ENCODE measurements around the gene FRMD4B. TPM values are rescaled to one million over a fixed set of nuclear protein-coding genes. Genes with fewer than 3 reads are reported as not detected.

FRMD4B gene
- total and polyA plus RNA-seq, 2 experiments from 2014 or later = not detected

DNA sequence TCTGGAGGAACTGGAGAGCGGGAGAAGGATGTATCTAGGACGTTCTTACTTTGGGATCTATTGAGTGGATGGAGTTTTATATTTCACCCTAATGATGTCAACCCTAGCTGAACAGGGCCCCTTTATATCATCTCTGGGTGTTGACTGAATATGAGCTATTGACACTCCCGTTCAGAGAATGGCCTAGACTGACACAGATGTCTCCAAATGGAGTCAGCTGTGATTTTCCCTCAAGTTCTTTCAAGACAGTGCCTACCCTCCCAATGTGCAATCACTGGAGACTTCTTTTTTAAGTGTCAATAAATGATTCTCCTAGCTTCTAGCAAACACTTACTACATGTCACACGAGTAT, 63.8 kb downstream of the FRMD4B start:
- Histone ChIP-seq H3K4me1 (ENCODE audit: insufficient read depth) (no peaks in the 10 kb centered on the region), H3K27me3 (replicated peaks; ENCODE audit: insufficient read depth) (no peaks in the 10 kb centered on the region), H3K9me3 (ENCODE audit: low read depth) (no peaks in the 10 kb centered on the region), H3K4me2 (ENCODE audit: unreplicated experiment) (no peak overlapping the region), H3K9me2 (ENCODE audit: insufficient read depth) (no peaks in the 10 kb centered on the region), H3K36me3 (ENCODE audit: low read depth) (no peaks in the 10 kb centered on the region), H2AFZ (no peak overlapping the region), H3K27ac (no peak overlapping the region), H3K4me3 (no peak overlapping the region), H3F3A (ENCODE audit: insufficient read depth) (no peaks in the 10 kb centered on the region), H4K20me1 (ENCODE audit: insufficient read depth) (no peaks in the 10 kb centered on the region), H3K79me2 (ENCODE audit: insufficient read depth) (no peaks in the 10 kb centered on the region), H3K9ac (no peak overlapping the region)
- 53 to 60% methylated on average over 4 of the region's 4 CpGs for WGBS, 2 experiments (ENCODE audit: low coverage in 1 of 2, low lambda C conversion rate in 2 of 2, missing lambda C conversion rate in 2 of 2)
- TF ChIP-seq EZH2 (IDR thresholded peaks at IDR 0.05; ENCODE audit: insufficient read depth, poor library complexity, severe bottlenecking) (no peak), EZH2phosphoT487 (IDR thresholded peaks at IDR 0.05; ENCODE audit: insufficient read depth, low read depth) (no peak)
- in situ Hi-C loops (cut with MboI) = loop anchor here (25.0 kb wide), 1 partner anchor 340 kb away; no protein-coding TSS in a partner anchor
- no peak for DNase-seq

GRCh38 chr3:69321301-69322157, 64.4 kb downstream of the FRMD4B start:
- no peaks in the 10 kb centered on the region for H3K9me2 ChIP-seq (ENCODE audit: insufficient read depth)
- H3K9me3 ChIP-seq (ENCODE audit: low read depth) = no peaks in the 10 kb centered on the region
- no peak overlapping the region for H3K9ac ChIP-seq
- no peak for DNase-seq
- no peak overlapping the region for H3K27ac ChIP-seq
- no peaks in the 10 kb centered on the region for H3F3A ChIP-seq (ENCODE audit: insufficient read depth)
- TF ChIP-seq EZH2phosphoT487 (IDR thresholded peaks at IDR 0.05; ENCODE audit: insufficient read depth, low read depth) = no peak
- no peak for TF ChIP-seq EZH2 (IDR thresholded peaks at IDR 0.05; ENCODE audit: insufficient read depth, poor library complexity, severe bottlenecking)
- no peaks in the 10 kb centered on the region for H4K20me1 ChIP-seq (ENCODE audit: insufficient read depth)
- 89 to 91% methylated on average over 9 of the region's 9 CpGs for WGBS, 2 experiments (ENCODE audit: low coverage in 1 of 2, low lambda C conversion rate in 2 of 2, missing lambda C conversion rate in 2 of 2)
- in situ Hi-C loops (cut with MboI) = loop anchor here (25.0 kb wide), 1 partner anchor 341 kb away; no protein-coding TSS in a partner anchor
- no peak overlapping the region for H3K4me3 ChIP-seq
- no peaks in the 10 kb centered on the region for H3K27me3 ChIP-seq (replicated peaks; ENCODE audit: insufficient read depth)
- no peaks in the 10 kb centered on the region for H3K4me1 ChIP-seq (ENCODE audit: insufficient read depth)
- no peak overlapping the region for H3K4me2 ChIP-seq (ENCODE audit: unreplicated experiment)
- H2AFZ ChIP-seq = no peak overlapping the region
- no peaks in the 10 kb centered on the region for H3K36me3 ChIP-seq (ENCODE audit: low read depth)
- no peaks in the 10 kb centered on the region for H3K79me2 ChIP-seq (ENCODE audit: insufficient read depth)

GRCh38 chr3:69320871-69321271, 65.0 kb downstream of the FRMD4B start:
- no peaks in the 10 kb centered on the region for H3K79me2 ChIP-seq (ENCODE audit: insufficient read depth)
- H3K4me2 ChIP-seq (ENCODE audit: unreplicated experiment) = no peak overlapping the region
- H3K9ac ChIP-seq = no peak overlapping the region
- TF ChIP-seq EZH2 (IDR thresholded peaks at IDR 0.05; ENCODE audit: insufficient read depth, poor library complexity, severe bottlenecking) (no peak), EZH2phosphoT487 (IDR thresholded peaks at IDR 0.05; ENCODE audit: insufficient read depth, low read depth) (no peak)
- H3K9me3 ChIP-seq (ENCODE audit: low read depth) = no peaks in the 10 kb centered on the region
- no peak overlapping the region for H3K27ac ChIP-seq
- no peaks in the 10 kb centered on the region for H3K4me1 ChIP-seq (ENCODE audit: insufficient read depth)
- no peaks in the 10 kb centered on the region for H3K36me3 ChIP-seq (ENCODE audit: low read depth)
- H2AFZ ChIP-seq = no peak overlapping the region
- H3K9me2 ChIP-seq (ENCODE audit: insufficient read depth) = no peaks in the 10 kb centered on the region
- H3F3A ChIP-seq (ENCODE audit: insufficient read depth) = no peaks in the 10 kb centered on the region
- no peaks in the 10 kb centered on the region for H4K20me1 ChIP-seq (ENCODE audit: insufficient read depth)
- WGBS, 2 experiments (ENCODE audit: low coverage in 1 of 2, low lambda C conversion rate in 2 of 2, missing lambda C conversion rate in 2 of 2) = 95% methylated on average over 4 of the region's 4 CpGs
- no peak overlapping the region for H3K4me3 ChIP-seq
- no peak for DNase-seq
- in situ Hi-C loops (cut with MboI) = loop anchor here (25.0 kb wide), 1 partner anchor 341 kb away; no protein-coding TSS in a partner anchor
- H3K27me3 ChIP-seq (replicated peaks; ENCODE audit: insufficient read depth) = no peaks in the 10 kb centered on the region

GRCh38 chr3:69319652-69320051, 66.2 kb downstream of the FRMD4B start:
- Histone ChIP-seq H3K36me3 (ENCODE audit: low read depth) (no peaks in the 10 kb centered on the region), H3K4me3 (no peak overlapping the region), H4K20me1 (ENCODE audit: insufficient read depth) (no peaks in the 10 kb centered on the region), H3K79me2 (ENCODE audit: insufficient read depth) (no peaks in the 10 kb centered on the region), H3K27me3 (replicated peaks; ENCODE audit: insufficient read depth) (no peaks in the 10 kb centered on the region), H3K4me2 (ENCODE audit: unreplicated experiment) (no peak overlapping the region), H3K4me1 (ENCODE audit: insufficient read depth) (no peaks in the 10 kb centered on the region), H3K9ac (no peak overlapping the region), H3K9me2 (ENCODE audit: insufficient read depth) (no peaks in the 10 kb centered on the region), H2AFZ (no peak overlapping the region), H3F3A (ENCODE audit: insufficient read depth) (no peaks in the 10 kb centered on the region), H3K27ac (no peak overlapping the region), H3K9me3 (ENCODE audit: low read depth) (no peaks in the 10 kb centered on the region)
- TF ChIP-seq EZH2phosphoT487 (IDR thresholded peaks at IDR 0.05; ENCODE audit: insufficient read depth, low read depth) = no peak
- no peak for TF ChIP-seq EZH2 (IDR thresholded peaks at IDR 0.05; ENCODE audit: insufficient read depth, poor library complexity, severe bottlenecking)
- 58 to 59% methylated on average over 4 of the region's 4 CpGs for WGBS, 2 experiments (ENCODE audit: low coverage in 1 of 2, low lambda C conversion rate in 2 of 2, missing lambda C conversion rate in 2 of 2)
- no peak for DNase-seq
- in situ Hi-C loops (cut with MboI) = loop anchor here (10.0 to 25.0 kb wide), 2 partner anchors 105 to 343 kb away; no protein-coding TSS in a partner anchor
